Measurements from ENCODE around the gene ADPRM. TPM values are rescaled to one million over a fixed set of nuclear protein-coding genes. Genes with fewer than 3 reads are reported as not detected.

Gene ADPRM
- total RNA-seq, 2 experiments from 2014 or later: 13.0 to 13.6 TPM

DNA sequence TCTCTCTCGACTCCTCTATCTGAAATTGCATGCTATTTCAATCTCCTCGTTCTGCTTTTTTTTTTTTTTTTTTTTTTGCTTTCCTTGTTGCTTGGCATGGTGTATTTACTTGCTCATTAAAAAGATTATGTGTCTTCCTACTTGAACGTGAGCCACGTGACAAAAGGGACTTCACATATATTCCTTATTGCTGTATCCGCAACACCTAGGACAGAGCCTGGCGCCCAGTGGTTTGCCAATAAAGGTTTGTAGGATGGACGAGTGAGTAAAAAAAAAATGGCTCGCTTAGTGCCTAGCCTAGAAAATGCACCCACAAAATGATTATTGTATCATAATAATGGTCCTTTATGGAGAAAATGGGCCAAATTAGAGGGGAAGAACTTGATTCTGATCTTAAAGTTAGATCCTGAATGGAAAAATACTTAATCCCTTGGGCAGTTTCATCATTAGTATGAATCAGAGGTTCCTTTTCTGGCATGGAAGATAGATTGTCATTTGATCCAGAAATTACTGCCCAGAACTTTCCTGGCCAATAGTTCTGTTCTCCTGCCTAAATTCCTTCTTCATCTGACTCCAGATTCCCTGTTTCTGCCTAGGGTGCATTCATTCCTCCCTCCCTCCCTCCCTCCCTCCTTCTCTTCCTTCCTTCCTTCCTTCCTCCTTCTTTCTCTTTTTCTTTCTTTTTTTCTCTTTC, 46.1 kb downstream of the ADPRM start:
- Mint-ChIP-seq H3K4me3 (no peak overlapping the region), H3K27me3 (no peaks in the 10 kb centered on the region), H3K27ac (no peak overlapping the region), H3K4me1 (ENCODE audit: low read depth) (peaks cover 7% of the 10 kb centered on the region), H3K36me3 (ENCODE audit: low read depth) (no peaks in the 10 kb centered on the region), H3K9me3 (no peaks in the 10 kb centered on the region)
- CTCF ChIA-PET: interaction anchor here (0.6 to 1.0 kb wide), 2 partner anchors 98 to 102 kb away, joined by 3 to 4 read pairs; no protein-coding TSS in a partner anchor
- no peak for ATAC-seq
- POLR2A ChIA-PET: no interaction called here
- intact Hi-C loops (cut with micrococcal nuclease): no loop called here
- TF ChIP-seq, protein P1, sequence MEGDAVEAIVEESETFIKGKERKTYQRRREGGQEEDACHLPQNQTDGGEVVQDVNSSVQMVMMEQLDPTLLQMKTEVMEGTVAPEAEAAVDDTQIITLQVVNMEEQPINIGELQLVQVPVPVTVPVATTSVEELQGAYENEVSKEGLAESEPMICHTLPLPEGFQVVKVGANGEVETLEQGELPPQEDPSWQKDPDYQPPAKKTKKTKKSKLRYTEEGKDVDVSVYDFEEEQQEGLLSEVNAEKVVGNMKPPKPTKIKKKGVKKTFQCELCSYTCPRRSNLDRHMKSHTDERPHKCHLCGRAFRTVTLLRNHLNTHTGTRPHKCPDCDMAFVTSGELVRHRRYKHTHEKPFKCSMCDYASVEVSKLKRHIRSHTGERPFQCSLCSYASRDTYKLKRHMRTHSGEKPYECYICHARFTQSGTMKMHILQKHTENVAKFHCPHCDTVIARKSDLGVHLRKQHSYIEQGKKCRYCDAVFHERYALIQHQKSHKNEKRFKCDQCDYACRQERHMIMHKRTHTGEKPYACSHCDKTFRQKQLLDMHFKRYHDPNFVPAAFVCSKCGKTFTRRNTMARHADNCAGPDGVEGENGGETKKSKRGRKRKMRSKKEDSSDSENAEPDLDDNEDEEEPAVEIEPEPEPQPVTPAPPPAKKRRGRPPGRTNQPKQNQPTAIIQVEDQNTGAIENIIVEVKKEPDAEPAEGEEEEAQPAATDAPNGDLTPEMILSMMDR (IDR thresholded peaks at IDR 0.05): no peak
- no peak for DNase-seq

DNA sequence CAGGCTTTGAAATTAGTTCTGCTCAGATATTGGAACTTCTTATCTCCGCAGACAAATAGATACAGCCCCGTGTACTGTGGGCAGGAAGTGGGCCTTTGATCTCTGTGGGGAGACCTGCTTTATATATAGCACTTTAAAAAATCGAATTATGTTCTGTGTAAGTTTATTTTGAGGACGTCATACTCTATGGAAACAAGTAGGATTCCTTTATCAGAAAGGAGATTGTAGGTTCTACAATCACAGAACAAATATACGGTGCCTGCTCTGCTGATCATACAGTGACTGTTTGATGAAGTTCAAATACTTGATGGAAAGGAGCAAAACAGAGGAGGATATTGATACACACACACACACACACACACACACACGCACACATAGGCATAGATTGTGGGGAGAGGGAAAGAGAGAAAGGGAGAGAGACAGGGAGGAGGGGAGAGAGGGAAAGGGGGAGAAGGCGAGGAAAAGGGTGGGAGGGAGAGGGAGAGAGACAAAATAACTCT, 47.2 kb downstream of the ADPRM start:
- H3K9me3 Mint-ChIP-seq: no peaks in the 10 kb centered on the region
- peak; percentile 62 for ATAC-seq
- no peak overlapping the region for H3K4me3 Mint-ChIP-seq
- H3K4me1 Mint-ChIP-seq (ENCODE audit: low read depth): peaks cover 7% of the 10 kb centered on the region
- TF ChIP-seq, protein P1 (IDR thresholded peaks at IDR 0.05): no peak
- no peaks in the 10 kb centered on the region for H3K27me3 Mint-ChIP-seq
- CTCF ChIA-PET: interaction anchor here (0.9 kb wide), 1 partner anchor 100 kb away, joined by 3 read pairs; no protein-coding TSS in a partner anchor
- peak overlapping the region; percentile 59 for H3K27ac Mint-ChIP-seq
- peak; percentile 32 for DNase-seq
- intact Hi-C loops (cut with micrococcal nuclease): no loop called here
- no peaks in the 10 kb centered on the region for H3K36me3 Mint-ChIP-seq (ENCODE audit: low read depth)
- POLR2A ChIA-PET: no interaction called here

DNA sequence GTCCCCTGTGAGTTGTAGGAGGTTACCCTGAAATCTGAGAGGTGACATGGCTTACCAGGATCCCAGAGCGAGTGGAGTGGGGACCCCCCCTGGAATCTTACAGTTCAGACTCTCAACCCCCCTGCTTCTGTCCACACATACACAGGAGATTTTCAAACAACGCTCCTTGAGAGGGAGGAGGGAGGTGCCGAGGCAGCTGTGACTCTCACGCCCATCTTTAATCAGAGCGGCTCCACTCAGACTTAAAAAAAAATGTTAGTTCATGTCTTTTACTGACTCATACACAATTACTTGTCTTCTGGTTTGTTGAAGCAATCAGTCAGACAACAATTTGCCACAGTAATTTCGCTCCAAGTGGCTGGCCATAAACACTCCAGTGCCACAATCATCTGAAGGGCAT, 47.8 kb downstream of the ADPRM start:
- intact Hi-C loops (cut with micrococcal nuclease): no loop called here
- ATAC-seq (no peak), DNase-seq (no peak)
- TF ChIP-seq, protein P1 (IDR thresholded peaks at IDR 0.05): no peak
- no peak overlapping the region for H3K4me3 Mint-ChIP-seq
- no peaks in the 10 kb centered on the region for H3K27me3 Mint-ChIP-seq
- H3K36me3 Mint-ChIP-seq (ENCODE audit: low read depth): no peaks in the 10 kb centered on the region
- ChIA-PET CTCF (interaction anchor here (0.9 kb wide), 1 partner anchor 100 kb away, joined by 3 read pairs; no protein-coding TSS in a partner anchor), POLR2A (no interaction called here)
- peaks cover 7% of the 10 kb centered on the region for H3K4me1 Mint-ChIP-seq (ENCODE audit: low read depth)
- no peaks in the 10 kb centered on the region for H3K9me3 Mint-ChIP-seq
- no peak overlapping the region for H3K27ac Mint-ChIP-seq

DNA sequence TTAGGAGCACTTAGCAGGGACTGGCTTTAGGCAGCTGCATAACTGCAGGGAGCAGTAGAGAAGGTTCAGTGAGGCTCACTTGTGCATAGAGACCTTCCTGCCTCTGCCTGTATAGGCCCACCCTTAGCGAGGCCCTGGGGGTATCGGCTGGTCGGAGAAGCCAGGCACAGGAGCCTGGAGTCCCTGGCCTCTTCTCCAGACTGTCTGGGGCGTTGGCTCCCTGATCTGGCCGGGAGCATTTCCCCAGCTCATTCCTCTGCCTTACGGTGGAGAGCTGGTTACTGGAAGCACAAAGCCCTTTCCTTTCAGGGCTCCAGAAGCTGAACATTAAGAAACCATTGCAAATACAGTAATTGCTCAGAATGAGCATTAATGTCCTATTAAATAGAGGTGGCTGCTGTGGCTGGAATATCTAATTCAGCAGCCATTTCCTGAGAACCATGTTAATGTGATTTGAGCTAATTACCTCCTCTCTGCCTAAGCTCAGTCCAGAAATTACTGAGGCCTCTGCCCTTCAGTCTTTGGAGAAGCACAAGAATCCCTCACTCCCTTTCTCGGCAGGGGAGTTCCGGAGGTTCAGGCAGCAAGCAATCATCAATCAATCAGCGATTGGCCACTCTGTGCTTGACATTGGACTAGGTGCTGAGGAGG, 51.3 kb downstream of the ADPRM start:
- no peak overlapping the region for H3K4me3 Mint-ChIP-seq
- no peaks in the 10 kb centered on the region for H3K27me3 Mint-ChIP-seq
- DNase-seq (no peak), ATAC-seq (no peak)
- ChIA-PET POLR2A (no interaction called here), CTCF (interaction anchor here (3.6 kb wide), 1 partner anchor 11 kb away, joined by 24 read pairs; no protein-coding TSS in a partner anchor)
- intact Hi-C loops (cut with micrococcal nuclease): no loop called here
- H3K9me3 Mint-ChIP-seq: no peaks in the 10 kb centered on the region
- no peak overlapping the region for H3K27ac Mint-ChIP-seq
- TF ChIP-seq, protein P1 (IDR thresholded peaks at IDR 0.05): no peak
- H3K4me1 Mint-ChIP-seq (ENCODE audit: low read depth): peaks cover 7% of the 10 kb centered on the region
- H3K36me3 Mint-ChIP-seq (ENCODE audit: low read depth): no peaks in the 10 kb centered on the region

DNA sequence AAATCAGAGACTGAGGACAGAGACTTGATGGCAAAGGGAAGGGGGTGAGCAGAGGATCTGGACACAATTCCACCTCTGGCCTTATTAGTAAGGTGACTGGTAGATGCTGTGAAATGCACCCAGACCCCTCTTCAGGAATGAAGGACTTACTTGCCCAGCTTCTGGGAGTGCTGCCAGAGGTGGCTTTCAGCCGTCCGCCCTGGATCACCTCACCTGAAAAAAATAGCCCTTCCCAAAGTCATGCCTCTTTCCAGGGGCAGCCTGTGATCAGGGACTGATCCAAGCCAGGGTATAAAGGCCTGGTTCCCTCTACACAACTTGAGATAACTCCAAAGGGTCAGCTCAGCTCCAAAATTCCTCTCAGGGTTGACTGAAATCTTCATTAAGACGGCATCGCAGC, 52.8 kb downstream of the ADPRM start:
- Mint-ChIP-seq H3K27ac (no peak overlapping the region), H3K27me3 (no peaks in the 10 kb centered on the region), H3K9me3 (no peaks in the 10 kb centered on the region), H3K36me3 (ENCODE audit: low read depth) (no peaks in the 10 kb centered on the region), H3K4me1 (ENCODE audit: low read depth) (no peaks in the 10 kb centered on the region), H3K4me3 (no peak overlapping the region)
- intact Hi-C loops (cut with micrococcal nuclease): no loop called here
- TF ChIP-seq, protein P1 (IDR thresholded peaks at IDR 0.05): no peak
- ATAC-seq (no peak), DNase-seq (no peak)
- ChIA-PET POLR2A (no interaction called here), CTCF (interaction anchor here (1.0 kb wide), 1 partner anchor 13 kb away, joined by 4 read pairs; no protein-coding TSS in a partner anchor)

Measured in activated CD8-positive, alpha-beta T cell treated with anti-CD3 and anti-CD28 coated beads for 36 hours (primary cell).